ENCODE data around the gene TMEM178B. TPM values are rescaled to one million over a fixed set of nuclear protein-coding genes. Genes with fewer than 3 reads are reported as not detected.

TMEM178B gene
- total and polyA plus RNA-seq, 10 of the 15 experiments (the other 5 are each of a cell fraction or from before 2014, with no cell fraction given): 0.01 to 1.1 (median 0.04) TPM; not detected in 2

- TF ChIP-seq, protein P1, sequence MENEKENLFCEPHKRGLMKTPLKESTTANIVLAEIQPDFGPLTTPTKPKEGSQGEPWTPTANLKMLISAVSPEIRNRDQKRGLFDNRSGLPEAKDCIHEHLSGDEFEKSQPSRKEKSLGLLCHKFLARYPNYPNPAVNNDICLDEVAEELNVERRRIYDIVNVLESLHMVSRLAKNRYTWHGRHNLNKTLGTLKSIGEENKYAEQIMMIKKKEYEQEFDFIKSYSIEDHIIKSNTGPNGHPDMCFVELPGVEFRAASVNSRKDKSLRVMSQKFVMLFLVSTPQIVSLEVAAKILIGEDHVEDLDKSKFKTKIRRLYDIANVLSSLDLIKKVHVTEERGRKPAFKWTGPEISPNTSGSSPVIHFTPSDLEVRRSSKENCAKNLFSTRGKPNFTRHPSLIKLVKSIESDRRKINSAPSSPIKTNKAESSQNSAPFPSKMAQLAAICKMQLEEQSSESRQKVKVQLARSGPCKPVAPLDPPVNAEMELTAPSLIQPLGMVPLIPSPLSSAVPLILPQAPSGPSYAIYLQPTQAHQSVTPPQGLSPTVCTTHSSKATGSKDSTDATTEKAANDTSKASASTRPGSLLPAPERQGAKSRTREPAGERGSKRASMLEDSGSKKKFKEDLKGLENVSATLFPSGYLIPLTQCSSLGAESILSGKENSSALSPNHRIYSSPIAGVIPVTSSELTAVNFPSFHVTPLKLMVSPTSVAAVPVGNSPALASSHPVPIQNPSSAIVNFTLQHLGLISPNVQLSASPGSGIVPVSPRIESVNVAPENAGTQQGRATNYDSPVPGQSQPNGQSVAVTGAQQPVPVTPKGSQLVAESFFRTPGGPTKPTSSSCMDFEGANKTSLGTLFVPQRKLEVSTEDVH (IDR thresholded peaks at IDR 0.05; ENCODE audit: low read depth, partially characterized antibody): no peak
- TF ChIP-seq, protein P2, sequence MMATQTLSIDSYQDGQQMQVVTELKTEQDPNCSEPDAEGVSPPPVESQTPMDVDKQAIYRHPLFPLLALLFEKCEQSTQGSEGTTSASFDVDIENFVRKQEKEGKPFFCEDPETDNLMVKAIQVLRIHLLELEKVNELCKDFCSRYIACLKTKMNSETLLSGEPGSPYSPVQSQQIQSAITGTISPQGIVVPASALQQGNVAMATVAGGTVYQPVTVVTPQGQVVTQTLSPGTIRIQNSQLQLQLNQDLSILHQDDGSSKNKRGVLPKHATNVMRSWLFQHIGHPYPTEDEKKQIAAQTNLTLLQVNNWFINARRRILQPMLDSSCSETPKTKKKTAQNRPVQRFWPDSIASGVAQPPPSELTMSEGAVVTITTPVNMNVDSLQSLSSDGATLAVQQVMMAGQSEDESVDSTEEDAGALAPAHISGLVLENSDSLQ (IDR thresholded peaks at IDR 0.05): no peak
- no peak for TF ChIP-seq CREM (IDR thresholded peaks at IDR 0.05; ENCODE audit: low read depth)
- TF ChIP-seq, protein P3, sequence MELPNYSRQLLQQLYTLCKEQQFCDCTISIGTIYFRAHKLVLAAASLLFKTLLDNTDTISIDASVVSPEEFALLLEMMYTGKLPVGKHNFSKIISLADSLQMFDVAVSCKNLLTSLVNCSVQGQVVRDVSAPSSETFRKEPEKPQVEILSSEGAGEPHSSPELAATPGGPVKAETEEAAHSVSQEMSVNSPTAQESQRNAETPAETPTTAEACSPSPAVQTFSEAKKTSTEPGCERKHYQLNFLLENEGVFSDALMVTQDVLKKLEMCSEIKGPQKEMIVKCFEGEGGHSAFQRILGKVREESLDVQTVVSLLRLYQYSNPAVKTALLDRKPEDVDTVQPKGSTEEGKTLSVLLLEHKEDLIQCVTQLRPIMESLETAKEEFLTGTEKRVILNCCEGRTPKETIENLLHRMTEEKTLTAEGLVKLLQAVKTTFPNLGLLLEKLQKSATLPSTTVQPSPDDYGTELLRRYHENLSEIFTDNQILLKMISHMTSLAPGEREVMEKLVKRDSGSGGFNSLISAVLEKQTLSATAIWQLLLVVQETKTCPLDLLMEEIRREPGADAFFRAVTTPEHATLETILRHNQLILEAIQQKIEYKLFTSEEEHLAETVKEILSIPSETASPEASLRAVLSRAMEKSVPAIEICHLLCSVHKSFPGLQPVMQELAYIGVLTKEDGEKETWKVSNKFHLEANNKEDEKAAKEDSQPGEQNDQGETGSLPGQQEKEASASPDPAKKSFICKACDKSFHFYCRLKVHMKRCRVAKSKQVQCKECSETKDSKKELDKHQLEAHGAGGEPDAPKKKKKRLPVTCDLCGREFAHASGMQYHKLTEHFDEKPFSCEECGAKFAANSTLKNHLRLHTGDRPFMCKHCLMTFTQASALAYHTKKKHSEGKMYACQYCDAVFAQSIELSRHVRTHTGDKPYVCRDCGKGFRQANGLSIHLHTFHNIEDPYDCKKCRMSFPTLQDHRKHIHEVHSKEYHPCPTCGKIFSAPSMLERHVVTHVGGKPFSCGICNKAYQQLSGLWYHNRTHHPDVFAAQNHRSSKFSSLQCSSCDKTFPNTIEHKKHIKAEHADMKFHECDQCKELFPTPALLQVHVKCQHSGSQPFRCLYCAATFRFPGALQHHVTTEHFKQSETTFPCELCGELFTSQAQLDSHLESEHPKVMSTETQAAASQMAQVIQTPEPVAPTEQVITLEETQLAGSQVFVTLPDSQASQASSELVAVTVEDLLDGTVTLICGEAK (IDR thresholded peaks at IDR 0.05; ENCODE audit: borderline replicate concordance): no peak
- TF ChIP-seq CHD4 (IDR thresholded peaks at IDR 0.05): no peak
- TF ChIP-seq ESRRA (IDR thresholded peaks at IDR 0.05; ENCODE audit: low read length): no peak
- no peak for TF ChIP-seq CHD1 (IDR thresholded peaks at IDR 0.05; ENCODE audit: low read depth, low read length)
- no peak for TF ChIP-seq DPF2 (IDR thresholded peaks at IDR 0.05)
- TF ChIP-seq ZZZ3 (IDR thresholded peaks at IDR 0.05; ENCODE audit: control insufficient read depth, insufficient read length, low read depth): no peak
- TF ChIP-seq TAF1 (IDR thresholded peaks at IDR 0.05; ENCODE audit: borderline replicate concordance, low read depth, low read length): no peak
Observed at GRCh38 chr7:141481971-141482370, 408.1 kb downstream of the TMEM178B start (continued).

All from GM12878 (cell line).